Vagina (tissue), 2 donors: ENCODE results near the gene BTN2A1.

Source experiments
- CTCF ChIP-seq, 3 experiments: fragments of 450-650 bp in 2 of 3; fragments of 200-600 bp in 1 of 3; sonication (generic) in 1 of 3; IDR thresholded peaks; one replicate each; pipeline ENCODE4 v1.5.1; 2017 to 2019; ENCODE audit warnings: antibody characterized with exemption in 3 of 3, mild to moderate bottlenecking in 2 of 3, moderate library complexity in 2 of 3
- POLR2A ChIP-seq, 2 donors: fragments of 450-650 bp; IDR thresholded peaks; one replicate each; pipeline ENCODE4 v1.6.1; 2017; ENCODE audit warnings: antibody characterized with exemption in 2 of 2, mild to moderate bottlenecking in 2 of 2, moderate library complexity in 2 of 2
- POLR2AphosphoS5 ChIP-seq, 2 donors: sonication (generic); formaldehyde crosslinking; IDR thresholded peaks; one replicate each; pipeline ENCODE4 v1.9.0; 2017; ENCODE audit warnings: antibody characterized with exemption in 2 of 2, mild to moderate bottlenecking in 2 of 2, low read depth in 1 of 2; ENCODE audit not compliant: insufficient read depth in 1 of 2

DNA sequence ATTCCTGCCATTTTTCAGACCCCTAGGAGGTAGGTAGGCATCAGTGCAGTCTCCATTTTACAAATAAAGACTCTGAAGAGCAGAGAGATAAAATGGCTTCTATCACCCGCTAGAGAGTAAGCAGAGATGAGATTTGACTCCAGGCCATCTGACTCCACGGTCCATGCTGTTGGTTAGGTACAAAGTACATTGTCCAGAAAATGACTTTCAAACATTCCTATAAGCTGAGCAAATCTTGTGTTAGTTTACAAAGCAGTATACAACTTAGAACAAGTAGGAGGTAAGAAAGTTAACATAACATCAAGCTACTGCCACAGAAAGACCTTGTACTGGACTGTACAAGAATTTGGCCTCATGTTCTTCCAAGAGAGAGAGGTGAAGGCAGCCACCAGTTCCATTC is 57.2 kb downstream of the BTN2A1 start:
- TF ChIP-seq CTCF (IDR thresholded peaks at IDR 0.05) = no peak
- no peak for TF ChIP-seq POLR2AphosphoS5 (IDR thresholded peaks at IDR 0.05; ENCODE audit: insufficient read depth in 1 of 2, low read depth in 1 of 2)
- TF ChIP-seq POLR2A (IDR thresholded peaks at IDR 0.05) = no peak
